Adrenal gland (tissue), 5 donors: Measurements from ENCODE around the gene LAMP1.

ENCODE experiments used
- POLR2A ChIP-seq, 2 donors: fragments of 450-650 bp; IDR thresholded peaks; one replicate each; pipeline ENCODE4 v1.6.1; 2017; ENCODE audit warnings: antibody characterized with exemption in 2 of 2, mild to moderate bottlenecking in 2 of 2, moderate library complexity in 1 of 2
- TF ChIP-seq, protein P1 (sequence below), 6 experiments: fragments of 450-650 bp in 4 of 6; fragments of 200-600 bp in 2 of 6; sonication (generic) in 1 of 6; IDR thresholded peaks; 1 replicate in 5 of 6; 2 replicates in 1 of 6; pipeline versions ENCODE4 v1.5.1 to v1.8.0; 2016 to 2021; ENCODE audit warnings: antibody characterized with exemption in 6 of 6, mild to moderate bottlenecking in 2 of 6, moderate library complexity in 1 of 6
- donor health status: DM: no; HTN: no; CAD: no.

GRCh38 chr13:113260996-113261395, 36.0 kb upstream of the LAMP1 start:
- TF ChIP-seq, protein P1, sequence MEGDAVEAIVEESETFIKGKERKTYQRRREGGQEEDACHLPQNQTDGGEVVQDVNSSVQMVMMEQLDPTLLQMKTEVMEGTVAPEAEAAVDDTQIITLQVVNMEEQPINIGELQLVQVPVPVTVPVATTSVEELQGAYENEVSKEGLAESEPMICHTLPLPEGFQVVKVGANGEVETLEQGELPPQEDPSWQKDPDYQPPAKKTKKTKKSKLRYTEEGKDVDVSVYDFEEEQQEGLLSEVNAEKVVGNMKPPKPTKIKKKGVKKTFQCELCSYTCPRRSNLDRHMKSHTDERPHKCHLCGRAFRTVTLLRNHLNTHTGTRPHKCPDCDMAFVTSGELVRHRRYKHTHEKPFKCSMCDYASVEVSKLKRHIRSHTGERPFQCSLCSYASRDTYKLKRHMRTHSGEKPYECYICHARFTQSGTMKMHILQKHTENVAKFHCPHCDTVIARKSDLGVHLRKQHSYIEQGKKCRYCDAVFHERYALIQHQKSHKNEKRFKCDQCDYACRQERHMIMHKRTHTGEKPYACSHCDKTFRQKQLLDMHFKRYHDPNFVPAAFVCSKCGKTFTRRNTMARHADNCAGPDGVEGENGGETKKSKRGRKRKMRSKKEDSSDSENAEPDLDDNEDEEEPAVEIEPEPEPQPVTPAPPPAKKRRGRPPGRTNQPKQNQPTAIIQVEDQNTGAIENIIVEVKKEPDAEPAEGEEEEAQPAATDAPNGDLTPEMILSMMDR (IDR thresholded peaks at IDR 0.05): no peak
- no peak for TF ChIP-seq POLR2A (IDR thresholded peaks at IDR 0.05)
